GM12878 (cell line): Measurements from ENCODE around the gene THADA. TPM values are rescaled to one million over a fixed set of nuclear protein-coding genes. Genes with fewer than 3 reads are reported as not detected.

ENCODE experiments used
- ATAC-seq: fragments of 200-7000 bp; cut with Tn5 transposase; 3 replicates; pipeline ENCODE4 v1.9.1; 2020; ENCODE audit warnings: mild to moderate bottlenecking, moderate library complexity
- BruUV-seq: library from RNA; stranded (reverse); fragments of 400-500 nt; replicated peaks from 2 replicates; lab custom pipeline; 2021; lab: Mats Ljungman, UMichigan
- CTCF ChIA-PET: fragments of 300-600 bp; sonication (Branson Sonifier 250); formaldehyde crosslinking; extraction: SDS; loops from one replicate; lab custom pipeline; 2021; ENCODE audit warnings: inconsistent platforms; lab: Yijun Ruan, JAX
- POLR2A ChIA-PET: fragments of 350-600 bp; formaldehyde crosslinking; extraction: SDS; loops from one replicate; lab custom pipeline; 2021; ENCODE audit warnings: inconsistent platforms; lab: Charles Lee
- RAD21 ChIA-PET: fragments of 300-600 bp; sonication (Branson Sonifier 250); formaldehyde crosslinking; loops from one replicate; lab custom pipeline; 2023; ENCODE audit warnings: antibody characterized with exemption; ENCODE audit not compliant: unreplicated experiment; lab: Charles Lee
- SMC1A ChIA-PET: fragments of 300-600 bp; sonication (Branson Sonifier 250); formaldehyde crosslinking; loops from one replicate; lab custom pipeline; 2023; ENCODE audit not compliant: unreplicated experiment, uncharacterized antibody; lab: Charles Lee
- DNase-seq: peaks from one replicate; pipeline ENCODE4 v3.0.0-alpha.2; 2011; ENCODE audit warnings: low read depth, low spot score
- FAIRE-seq: peaks from 3 replicates; lab custom pipeline; 2011; peaks lifted over from hg19 to GRCh38; lab: Jason Lieb, UNC
- H2AFZ ChIP-seq: 2 replicates; pipeline ENCODE4 v1.6.0; 2011; ENCODE audit warnings: low read depth, low read length, control low read depth; ENCODE audit not compliant: control insufficient read depth
- H3K27ac ChIP-seq: 2 replicates; pipeline ENCODE4 v1.5.1; 2011; ENCODE audit warnings: control low read depth; ENCODE audit not compliant: control insufficient read depth, insufficient read depth
- H3K27me3 ChIP-seq, 2 experiments: replicated peaks in 1 of 2; 2 replicates each; pipeline versions ENCODE4 v1.6.0 to v1.6.1; 2011; ENCODE audit warnings: low read length in 1 of 2; ENCODE audit not compliant: control insufficient read depth in 2 of 2, insufficient read depth in 2 of 2
- H3K36me3 ChIP-seq, 2 experiments: 2 replicates each; pipeline ENCODE4 v1.5.1; 2011; ENCODE audit warnings: low read length in 1 of 2; ENCODE audit not compliant: control insufficient read depth in 2 of 2, insufficient read depth in 2 of 2
- H3K4me1 ChIP-seq: 2 replicates; pipeline ENCODE4 v1.6.1; 2011; ENCODE audit warnings: mild to moderate bottlenecking, low read length, moderate library complexity, mixed read lengths; ENCODE audit not compliant: control insufficient read depth, insufficient read depth
- H3K4me2 ChIP-seq: 2 replicates; pipeline ENCODE4 v1.6.0; 2011; ENCODE audit warnings: control low read depth; ENCODE audit not compliant: control insufficient read depth, insufficient read depth
- H3K4me3 ChIP-seq: fragments of 200-600 bp; sonication (generic); 2 replicates; pipeline ENCODE4 v1.5.1; 2016
- H3K79me2 ChIP-seq: 2 replicates; pipeline ENCODE4 v1.6.0; 2011; ENCODE audit warnings: low read length; ENCODE audit not compliant: control insufficient read depth, insufficient read depth
- H3K9ac ChIP-seq: 2 replicates; pipeline ENCODE4 v1.8.0; 2011; ENCODE audit warnings: low read length, control low read depth, mixed read lengths; ENCODE audit not compliant: control insufficient read depth, insufficient read depth
- H3K9me3 ChIP-seq: replicated peaks from 3 replicates; pipeline ENCODE4 v1.5.1; 2011; ENCODE audit warnings: mild to moderate bottlenecking, low read length; ENCODE audit not compliant: control insufficient read depth, insufficient read depth
- H4K20me1 ChIP-seq: 2 replicates; pipeline ENCODE4 v1.6.0; 2011; ENCODE audit not compliant: control insufficient read depth, insufficient read depth
- BMI1 ChIP-seq: fragments of 450-650 bp; IDR thresholded peaks from 2 replicates; pipeline ENCODE4 v1.6.1; 2016; ENCODE audit warnings: mild to moderate bottlenecking, moderate library complexity, borderline replicate concordance
- CBX3 ChIP-seq: fragments of 200-600 bp; sonication (generic); IDR thresholded peaks from 2 replicates; pipeline ENCODE4 v1.6.1; 2016; ENCODE audit warnings: low read depth, borderline replicate concordance
- EED ChIP-seq: sonication (generic); IDR thresholded peaks from 2 replicates; pipeline ENCODE4 v1.6.1; 2016; ENCODE audit warnings: antibody characterized with exemption, low read depth
- ETV6 ChIP-seq, 2 experiments: fragments of 450-650 bp in 1 of 2; IDR thresholded peaks in 1 of 2; conservative IDR thresholded peaks in 1 of 2; 2 replicates each; pipeline ENCODE4 v1.6.1; 2014; ENCODE audit warnings: antibody characterized with exemption in 1 of 2, borderline replicate concordance in 1 of 2, low read depth in 1 of 2, mild to moderate bottlenecking in 1 of 2, moderate library complexity in 1 of 2
- KLF5 ChIP-seq: fragments of 450-650 bp; IDR thresholded peaks from 2 replicates; pipeline ENCODE4 v1.6.1; 2014; ENCODE audit warnings: mild to moderate bottlenecking; ENCODE audit not compliant: partially characterized antibody
- MYB ChIP-seq: fragments of 150-350 bp; IDR thresholded peaks from 2 replicates; pipeline ENCODE4 v1.6.1; 2014; ENCODE audit warnings: mild to moderate bottlenecking, low read depth, low read length, borderline replicate concordance
- NBN ChIP-seq: fragments of 450-650 bp; IDR thresholded peaks from 2 replicates; pipeline ENCODE4 v1.6.1; 2016
- NR2C1 ChIP-seq: fragments of 450-650 bp; IDR thresholded peaks from 2 replicates; pipeline ENCODE4 v1.6.1; 2017; ENCODE audit warnings: antibody characterized with exemption, mild to moderate bottlenecking, moderate library complexity
- NR2F1 ChIP-seq: fragments of 450-650 bp; conservative IDR thresholded peaks from 2 replicates; pipeline ENCODE4 v1.6.1; 2017; ENCODE audit warnings: mild to moderate bottlenecking
- PML ChIP-seq: IDR thresholded peaks from 2 replicates; pipeline ENCODE4 v1.6.1; 2012; ENCODE audit warnings: low read length, inconsistent platforms
- POLR2AphosphoS2 ChIP-seq: IDR thresholded peaks from 2 replicates; pipeline ENCODE4 v1.6.1; 2011; ENCODE audit warnings: low read depth, mild to moderate bottlenecking, low read length, improper control_type of control experiment, moderate library complexity
- REST ChIP-seq: IDR thresholded peaks from 2 replicates; pipeline ENCODE4 v1.6.1; 2012; ENCODE audit warnings: mild to moderate bottlenecking, low read depth, low read length
- SMC3 ChIP-seq: IDR thresholded peaks from 2 replicates; pipeline ENCODE4 v1.6.1; 2011; ENCODE audit warnings: low read length, improper control_type of control experiment, borderline replicate concordance
- TCF7 ChIP-seq: IDR thresholded peaks from 2 replicates; pipeline ENCODE4 v1.6.1; 2014; ENCODE audit warnings: antibody characterized with exemption, borderline replicate concordance
- YY1 ChIP-seq: IDR thresholded peaks from 2 replicates; pipeline ENCODE4 v1.6.1; 2011; ENCODE audit warnings: low read depth, mild to moderate bottlenecking, low read length
- ZBTB11 ChIP-seq: fragments of 450-650 bp; formaldehyde crosslinking; IDR thresholded peaks from 2 replicates; pipeline ENCODE4 v1.5.0; 2022; ENCODE audit warnings: mild to moderate bottlenecking, missing genetic modification characterization
- ZNF207 ChIP-seq: fragments of 450-650 bp; IDR thresholded peaks from 2 replicates; pipeline ENCODE4 v1.6.1; 2014; ENCODE audit warnings: antibody characterized with exemption, mild to moderate bottlenecking, borderline replicate concordance
- WGBS: methylation state at CpG from one replicate; pipeline ENCODE4 v1.1.6; 2016; ENCODE audit warnings: low lambda C conversion rate; ENCODE audit not compliant: insufficient replicate concordance, insufficient coverage; ENCODE audit errors: missing lambda C conversion rate; 5-methylcytosine and 5-hydroxymethylcytosine counted together
- in situ Hi-C: fragments of 300-500 bp; cut with MboI; formaldehyde crosslinking; loops from 9 replicates; pipeline ENCODE4 v1.14.3; 2018; ENCODE audit warnings: mixed read lengths
- intact Hi-C: fragments of 100-400 bp; cut with micrococcal nuclease; formaldehyde crosslinking; loops from one replicate; pipeline ENCODE4 v1.14.2; 2022; ENCODE audit not compliant: unreplicated experiment
- polyA plus RNA-seq, 11 experiments: library from polyadenylated mRNA; depleted of rRNA in 4 of 11; unstranded in 6 of 11; stranded (reverse) in 5 of 11; fragments of >200 nt; fragmentation: Nextera tagmentation in 4 of 11; fragmentation: Illumina TruSeq in 1 of 11; extraction: Ambion mirVana in 4 of 11; extraction: Trizol in 1 of 11; gene quantifications; 1 replicate in 1 of 11; 2 replicates in 10 of 11; pipeline versions ENCODE4 v1.2.1 to v1.2.3, GENCODE V29; 2011 to 2016; ENCODE audit warnings: inconsistent platforms in 2 of 11, missing spikeins in 2 of 11, low read depth in 1 of 11
- total RNA-seq, 4 experiments: library from RNA; depleted of rRNA in 3 of 4; stranded (reverse); fragments of >200 nt in 3 of 4; fragmentation: Illumina TruSeq in 1 of 4; extraction: Trizol in 1 of 4; gene quantifications; 2 replicates each; pipeline versions ENCODE4 v1.2.1 to v1.2.3, GENCODE V29; 2013 to 2021

THADA gene
- total and polyA plus RNA-seq, 10 of the 15 experiments (the other 5 are each of a cell fraction or from before 2014, with no cell fraction given) = 14.6 to 33.2 (median 23.2) TPM

GRCh38 chr2:43224131-43224570 is 371.7 kb downstream of the THADA start:
- H3K4me2 ChIP-seq = peak overlapping the region; percentile 99
- in situ Hi-C loops = no loop called here
- TF ChIP-seq SMC3 (peak; percentile 52; the same call in 1 of the 2 replicates), YY1 (peak; percentile 72), ETV6 (conservative IDR thresholded peaks at IDR 0.05 in 1 of 2, IDR thresholded peaks at IDR 0.05 in 1 of 2; ENCODE audit: borderline replicate concordance in 1 of 2, low read depth in 1 of 2) (no peak), EED (no peak), KLF5 (no peak), CBX3 (no peak), ZNF207 (no peak), POLR2AphosphoS2 (no peak), NR2C1 (no peak), PML (no peak), NR2F1 (no peak), REST (no peak), TCF7 (no peak), NBN (peak; percentile 69), BMI1 (no peak), ZBTB11 (no peak), MYB (no peak)

More at GRCh38 chr2:43224131-43224570, 371.7 kb downstream of the THADA start:
- DNase-seq = no peak
- peaks cover 75% of the 10 kb centered on the region for H3K79me2 ChIP-seq
- H3K36me3 ChIP-seq = no peaks in the 10 kb centered on the region; a peak in 3 of 4 replicates
- ChIA-PET SMC1A (interaction anchor here (1.0 to 11.4 kb wide), 12 partner anchors 8 to 364 kb away, joined by 3 to 147 read pairs (median 4); no protein-coding TSS in a partner anchor), POLR2A (interaction anchor here (0.6 to 2.9 kb wide), 9 partner anchors 16 to 965 kb away, joined by 3 to 17 read pairs (median 3); no protein-coding TSS in a partner anchor), CTCF (interaction anchor here (0.9 to 6.3 kb wide), 13 partner anchors 10 to 276 kb away, joined by 3 to 69 read pairs (median 4); no protein-coding TSS in a partner anchor), RAD21 (interaction anchor here (1.0 to 6.8 kb wide), 18 partner anchors 14 to 260 kb away, joined by 3 to 151 read pairs (median 5); no protein-coding TSS in a partner anchor)
- FAIRE-seq = no peak
- peak overlapping the region; percentile 97 for H3K27ac ChIP-seq
- 1% methylated on average over 37 of the region's 41 CpGs for WGBS
- no peak overlapping the region for H2AFZ ChIP-seq
- H3K4me1 ChIP-seq = peaks cover 30% of the 10 kb centered on the region
- H3K9me3 ChIP-seq = no peaks in the 10 kb centered on the region
- no peak; the same call in 2 of the 3 replicates for ATAC-seq
- no peaks in the 10 kb centered on the region for H4K20me1 ChIP-seq
- H3K9ac ChIP-seq = peak overlapping the region; percentile 82
- intact Hi-C loops = loop anchor here (10.0 kb wide), 2 partner anchors 341 to 369 kb away; no protein-coding TSS in a partner anchor
- BruUV-seq = no TSS peak
- H3K4me3 ChIP-seq = peak overlapping the region; percentile 81
- H3K27me3 ChIP-seq = no peaks in the 10 kb centered on the region
